Measurements from ENCODE around the gene ZCCHC2.

DNA sequence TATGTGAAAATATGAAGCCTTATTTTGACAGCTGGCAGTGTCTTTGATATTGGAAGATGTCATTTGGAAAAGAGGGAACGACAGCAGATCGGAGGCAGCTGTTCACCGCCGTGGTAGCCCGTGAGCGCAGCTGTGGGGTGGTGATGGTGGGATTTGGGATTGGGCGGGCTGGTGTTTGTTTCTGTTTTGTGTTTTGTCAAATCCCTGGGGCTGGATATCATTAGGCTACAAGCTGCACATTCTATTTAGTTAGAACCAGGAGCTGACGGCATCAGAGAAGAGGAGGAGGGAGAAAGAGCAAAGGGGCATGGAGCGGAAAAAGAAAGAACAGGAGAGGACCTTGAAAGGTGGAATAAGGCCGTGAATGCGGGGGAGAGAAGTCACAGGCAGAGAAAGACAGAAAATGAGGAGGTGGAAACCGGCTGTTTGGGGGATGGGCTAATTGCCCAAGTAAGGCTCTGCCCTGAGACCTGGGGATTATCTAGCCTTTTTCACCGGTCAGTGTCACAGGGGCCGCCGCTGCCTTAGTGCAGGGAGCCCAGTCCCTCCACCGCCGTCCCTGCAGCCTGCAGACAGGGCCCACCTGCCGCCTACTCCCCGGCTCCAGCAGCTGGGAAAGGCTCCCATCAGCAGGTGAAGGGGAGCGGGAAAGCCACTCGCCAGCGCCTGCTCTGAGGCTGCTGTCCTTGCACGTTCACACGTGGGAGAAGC, 88.0 kb downstream of the ZCCHC2 start:
- no peak for TF ChIP-seq GATA2 (IDR thresholded peaks at IDR 0.05; ENCODE audit: low read depth, low read length)
- no peak for TF ChIP-seq GATA3 (IDR thresholded peaks at IDR 0.05; ENCODE audit: low read depth, low read length)
